Measurements from ENCODE around the gene GALNT2.

GALNT2 gene

GRCh38 chr1:230127105-230128054, 60.3 kb downstream of the GALNT2 start:
- DNase-seq (ENCODE audit: low spot score) = no peak

DNA sequence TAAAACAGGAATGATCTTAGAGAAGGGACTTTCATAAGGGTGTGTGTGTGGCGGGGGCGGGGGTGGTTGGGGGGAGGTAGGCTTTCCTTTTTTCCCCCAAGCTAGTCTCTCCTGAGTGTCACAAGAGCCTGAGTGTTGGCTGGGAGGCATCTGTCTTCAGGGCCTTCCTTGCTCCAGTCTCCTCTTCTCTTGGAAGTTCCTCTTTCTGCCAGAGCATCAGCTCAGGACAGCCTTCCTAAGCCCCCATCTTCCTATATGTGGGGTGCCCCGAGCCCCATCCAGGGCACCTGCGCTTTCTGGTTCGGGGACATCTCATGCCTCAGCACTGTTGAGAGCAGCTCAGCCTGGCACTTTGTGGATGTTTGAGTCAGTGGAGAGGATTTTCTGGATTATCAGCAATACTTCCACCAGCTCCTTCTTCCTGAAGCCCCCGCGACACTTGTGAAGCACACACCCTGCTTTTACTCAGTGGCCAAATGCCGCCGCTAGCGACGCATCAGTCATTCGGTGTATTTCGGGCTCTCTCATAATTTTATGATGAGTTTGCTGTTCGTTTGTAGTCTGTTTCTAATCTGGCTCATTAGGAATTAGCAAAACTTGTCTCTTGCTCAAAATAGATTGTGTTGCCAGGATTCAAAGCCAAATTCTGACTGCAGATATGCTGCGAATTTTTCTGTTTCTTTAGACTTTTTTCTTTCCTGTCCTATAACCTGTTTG, 61.7 kb downstream of the GALNT2 start:
- DNase-seq (ENCODE audit: low spot score) (no peak), FAIRE-seq (no peak)

More at GRCh38 chr1:230127105-230128054, 60.3 kb downstream of the GALNT2 start:
- no peak for FAIRE-seq

- DNase-seq (ENCODE audit: low spot score) = no peak
- no peak for FAIRE-seq
Measured at GRCh38 chr1:230129341-230129740, 62.3 kb downstream of the GALNT2 start.

DNA sequence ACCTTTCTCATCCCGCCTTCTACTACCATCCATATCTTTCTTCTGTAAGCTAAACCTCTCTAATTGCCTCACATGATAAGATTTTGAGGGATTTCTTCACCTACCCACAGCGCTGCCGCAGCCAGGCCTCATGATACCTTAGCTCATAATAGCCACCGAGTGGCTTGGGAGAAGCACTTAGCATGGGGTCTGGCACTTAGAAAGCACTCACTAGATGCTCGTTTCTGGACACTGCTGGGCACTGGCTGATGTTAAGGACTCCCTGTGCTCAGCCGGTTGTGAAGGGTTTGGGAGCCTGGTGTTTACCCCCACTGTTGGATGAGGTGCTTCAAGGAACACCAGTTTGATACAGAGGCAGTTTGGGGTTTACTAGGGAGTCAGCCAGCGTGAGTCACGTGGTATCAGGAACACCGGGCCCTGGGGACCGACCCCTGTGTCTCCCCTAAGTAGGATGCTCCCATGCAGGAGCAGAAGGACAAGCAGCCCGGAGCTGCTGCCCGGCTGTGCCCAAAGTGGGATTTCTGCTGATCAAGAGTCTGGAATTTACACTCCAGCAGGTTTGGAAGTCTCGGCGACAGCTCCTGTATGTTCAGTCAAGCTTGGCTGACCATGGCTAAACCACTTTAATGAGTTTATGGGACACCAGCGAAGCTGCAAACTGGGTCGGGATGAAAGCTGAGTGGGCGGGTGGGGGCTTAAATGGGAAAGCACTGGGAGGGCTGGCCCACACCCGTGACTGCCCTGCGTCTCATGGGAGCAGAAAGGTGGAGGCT, 63.3 kb downstream of the GALNT2 start:
- DNase-seq (ENCODE audit: low spot score) (no peak), FAIRE-seq (no peak)

DNA sequence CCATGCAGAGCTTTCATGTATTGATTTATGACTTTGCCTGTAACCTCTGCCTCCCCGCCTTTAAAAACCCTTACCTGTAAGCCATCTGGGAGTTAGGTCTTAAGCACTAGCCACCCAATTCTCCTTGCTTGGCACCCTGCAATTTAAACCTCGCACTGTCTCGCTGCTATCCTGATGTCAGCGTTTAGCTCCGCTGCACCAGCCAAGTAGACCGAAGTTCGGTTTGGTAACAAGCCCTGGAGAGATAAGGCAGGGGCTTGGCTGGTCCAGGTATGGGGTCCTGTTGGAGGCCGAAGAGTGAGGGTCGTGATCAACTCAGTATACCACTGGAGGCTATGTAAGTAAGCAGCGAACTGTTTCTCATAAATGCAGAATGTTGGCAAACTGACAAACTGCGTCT, 64.4 kb downstream of the GALNT2 start:
- FAIRE-seq (no peak), DNase-seq (ENCODE audit: low spot score) (no peak)

DNA sequence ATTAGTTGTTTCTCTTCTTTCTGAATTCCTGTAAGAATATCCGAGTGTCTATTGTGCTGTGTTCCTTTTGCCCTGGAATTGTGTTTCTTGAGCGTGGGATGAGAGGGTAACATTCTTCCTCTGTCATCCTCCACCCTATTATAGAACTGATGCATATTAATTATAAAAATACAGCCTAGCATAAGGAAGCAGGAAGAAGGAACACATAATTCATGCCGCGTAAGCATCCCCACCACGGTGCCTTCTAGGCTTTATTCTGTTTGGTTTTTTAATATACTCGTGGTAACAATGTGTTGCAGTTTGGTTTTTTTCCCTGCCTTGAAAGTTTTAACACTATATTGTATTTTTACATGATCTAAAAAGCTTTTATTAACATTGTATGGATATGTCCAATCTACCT, 65.7 kb downstream of the GALNT2 start:
- FAIRE-seq (no peak), DNase-seq (ENCODE audit: low spot score) (no peak)

GRCh38 chr1:230135726-230136125, 68.7 kb downstream of the GALNT2 start:
- FAIRE-seq (no peak), DNase-seq (ENCODE audit: low spot score) (no peak)

GRCh38 chr1:230136453-230137336, 69.7 kb downstream of the GALNT2 start:
- FAIRE-seq = no peak
- DNase-seq (ENCODE audit: low spot score) = no peak

- no peak for FAIRE-seq
Measured at GRCh38 chr1:230137337-230137815, 70.3 kb downstream of the GALNT2 start.

GRCh38 chr1:230138561-230139239, 71.7 kb downstream of the GALNT2 start:
- DNase-seq (ENCODE audit: low spot score) (no peak), FAIRE-seq (no peak)

More at GRCh38 chr1:230137337-230137815, 70.3 kb downstream of the GALNT2 start:
- DNase-seq (ENCODE audit: low spot score) = no peak

DNA sequence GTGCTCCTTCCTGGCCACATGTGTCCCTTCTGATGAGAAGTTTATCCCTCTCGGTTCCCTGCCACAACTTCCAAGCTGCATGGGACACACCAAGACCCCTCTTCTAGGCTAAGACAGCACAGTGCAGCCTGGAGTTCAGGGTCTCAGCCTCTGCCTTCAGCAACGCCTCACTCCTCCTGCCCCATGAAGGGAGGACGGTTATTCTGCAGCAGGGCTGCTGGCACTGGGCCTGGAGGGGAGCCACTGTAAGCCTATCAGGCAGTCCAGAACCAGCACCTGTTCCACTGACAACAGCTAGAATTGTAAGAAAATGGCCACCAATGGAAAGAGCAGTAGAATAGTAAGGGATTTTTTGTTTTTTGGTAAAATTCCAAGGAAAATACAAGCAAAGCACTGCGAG, 72.3 kb downstream of the GALNT2 start:
- FAIRE-seq = no peak

GRCh38 chr1:230139741-230140140, 72.7 kb downstream of the GALNT2 start:
- DNase-seq (ENCODE audit: low spot score) = no peak

More for the DNA sequence above, 72.3 kb downstream of the GALNT2 start:
- DNase-seq (ENCODE audit: low spot score) = no peak

GRCh38 chr1:230140221-230141020, 73.4 kb downstream of the GALNT2 start:
- no peak for DNase-seq (ENCODE audit: low spot score)
- no peak for FAIRE-seq

More at GRCh38 chr1:230139741-230140140, 72.7 kb downstream of the GALNT2 start:
- no peak for FAIRE-seq

GRCh38 chr1:230141021-230141648, 74.1 kb downstream of the GALNT2 start:
- no peak for FAIRE-seq

GRCh38 chr1:230141797-230142607, 75.0 kb downstream of the GALNT2 start:
- FAIRE-seq (no peak), DNase-seq (ENCODE audit: low spot score) (no peak)

More at GRCh38 chr1:230141021-230141648, 74.1 kb downstream of the GALNT2 start:
- no peak for DNase-seq (ENCODE audit: low spot score)

DNA sequence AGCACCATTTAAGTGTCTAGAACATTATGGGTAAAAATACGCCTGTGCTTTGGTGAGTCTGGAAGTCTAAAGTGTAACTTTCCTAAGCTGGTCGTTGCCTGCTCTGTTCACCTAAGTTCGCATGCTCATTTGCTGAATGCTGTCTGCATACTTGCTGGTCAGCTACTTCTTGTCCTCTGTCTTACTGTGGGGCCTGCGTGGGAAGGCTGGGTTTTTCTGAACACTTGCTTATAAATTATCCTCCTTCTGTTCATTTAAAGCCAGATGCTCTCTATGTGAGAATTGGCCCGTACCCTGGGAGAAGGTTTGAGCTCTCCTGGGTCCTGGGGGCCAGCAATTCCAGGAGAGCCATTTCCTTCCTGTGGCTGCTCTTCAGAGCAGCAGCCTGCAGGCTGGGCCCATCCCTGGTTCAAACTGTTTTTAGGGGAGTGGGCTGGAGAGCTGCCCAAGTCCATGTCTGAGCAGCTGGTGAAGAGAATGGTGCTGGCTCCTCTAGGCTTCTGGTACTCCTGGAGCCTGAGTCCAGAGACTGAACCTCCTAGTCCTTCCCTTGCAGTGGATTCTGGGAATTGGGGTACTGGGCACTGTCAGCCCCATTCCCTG, 75.7 kb downstream of the GALNT2 start:
- FAIRE-seq = no peak
- DNase-seq (ENCODE audit: low spot score) = no peak

DNA sequence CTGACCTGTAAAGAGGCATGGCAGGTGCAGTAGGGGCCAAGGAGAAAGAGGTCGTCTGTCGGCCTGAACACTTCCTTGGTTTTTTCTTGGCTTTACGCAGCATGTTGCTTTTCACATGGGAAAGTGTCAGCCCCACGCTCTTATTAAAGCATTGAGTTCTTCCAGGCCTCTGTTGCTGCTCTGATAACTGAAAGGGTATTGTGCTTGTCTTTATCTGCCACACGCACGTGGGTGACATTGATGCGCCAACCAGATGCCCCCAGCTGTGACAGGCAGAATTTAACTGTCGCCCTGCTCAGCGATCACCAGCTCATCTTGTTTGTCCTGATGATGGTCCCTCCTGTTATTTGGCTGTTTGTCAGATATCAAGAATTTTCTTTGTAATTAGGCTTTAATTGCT, 76.5 kb downstream of the GALNT2 start:
- FAIRE-seq (no peak), DNase-seq (ENCODE audit: low spot score) (no peak)

All from urothelium cell line (cell line).